Body of pancreas (tissue), 4 donors: Measurements from ENCODE around the gene SLC17A3. TPM values are rescaled to one million over a fixed set of nuclear protein-coding genes. Genes with fewer than 3 reads are reported as not detected.

Experiments used
- ATAC-seq: fragments of 150-250 bp; one replicate; pipeline ENCODE4 v1.9.1; 2016
- DNase-seq, 4 donors: peaks; one replicate each; pipeline ENCODE4 v3.0.0-alpha.2; 2019
- H3K27ac ChIP-seq, 4 donors: fragments of 200-600 bp; sonication (generic); 1 replicate in 3 of 4; 2 replicates in 1 of 4; pipeline versions ENCODE4 v1.5.1 to v1.6.1; 2016 to 2019; ENCODE audit warnings: mild to moderate bottlenecking in 1 of 4, mixed read lengths in 1 of 4, moderate library complexity in 1 of 4
- H3K27me3 ChIP-seq, 2 donors: fragments of 200-600 bp; sonication (generic); one replicate each; pipeline ENCODE4 v1.6.0; 2016; ENCODE audit warnings: mild to moderate bottlenecking in 1 of 2
- H3K36me3 ChIP-seq, 2 donors: fragments of 200-600 bp; sonication (generic); replicated peaks in 1 of 2; 2 replicates each; pipeline ENCODE4 v1.5.1; 2016; ENCODE audit warnings: low read depth in 2 of 2; ENCODE audit not compliant: insufficient read depth in 1 of 2
- H3K4me1 ChIP-seq: fragments of 200-600 bp; sonication (generic); one replicate; pipeline ENCODE4 v1.6.0; 2016
- H3K4me3 ChIP-seq, 2 donors: fragments of 200-600 bp; sonication (generic); 1 replicate in 1 of 2; 2 replicates in 1 of 2; pipeline ENCODE4 v1.5.1; 2016 to 2019
- H3K9me3 ChIP-seq, 3 donors: fragments of 200-600 bp; sonication (generic); 1 replicate in 2 of 3; 2 replicates in 1 of 3; pipeline ENCODE4 v1.5.1; 2016
- POLR2A ChIP-seq, 3 donors: fragments of 450-650 bp; IDR thresholded peaks; one replicate each; pipeline ENCODE4 v1.6.1; 2016; ENCODE audit warnings: antibody characterized with exemption in 3 of 3, mild to moderate bottlenecking in 2 of 3
- WGBS, 2 donors: methylation state at CpG; one replicate each; pipeline ENCODE4 v1.1.5; 2017; 5-methylcytosine and 5-hydroxymethylcytosine counted together
- intact Hi-C: fragments of 100-400 bp; cut with DNase I; formaldehyde crosslinking; loops from one replicate; pipeline ENCODE4 v1.15.1; 2023
- total RNA-seq, 2 donors: library from RNA; depleted of rRNA; stranded (reverse); fragments of >200 nt; gene quantifications; one replicate each; pipeline ENCODE4 v1.1.0, GENCODE V29; 2016
- TF ChIP-seq, protein P1 (sequence below), 7 experiments: fragments of 450-650 bp in 4 of 7; fragments of 200-600 bp in 3 of 7; sonication (generic) in 3 of 7; IDR thresholded peaks; one replicate each; pipeline ENCODE4 v1.5.1; 2016 to 2019; ENCODE audit warnings: antibody characterized with exemption in 7 of 7

The SLC17A3 gene
- total RNA-seq, 2 donors from 2014 or later: not detected

DNA sequence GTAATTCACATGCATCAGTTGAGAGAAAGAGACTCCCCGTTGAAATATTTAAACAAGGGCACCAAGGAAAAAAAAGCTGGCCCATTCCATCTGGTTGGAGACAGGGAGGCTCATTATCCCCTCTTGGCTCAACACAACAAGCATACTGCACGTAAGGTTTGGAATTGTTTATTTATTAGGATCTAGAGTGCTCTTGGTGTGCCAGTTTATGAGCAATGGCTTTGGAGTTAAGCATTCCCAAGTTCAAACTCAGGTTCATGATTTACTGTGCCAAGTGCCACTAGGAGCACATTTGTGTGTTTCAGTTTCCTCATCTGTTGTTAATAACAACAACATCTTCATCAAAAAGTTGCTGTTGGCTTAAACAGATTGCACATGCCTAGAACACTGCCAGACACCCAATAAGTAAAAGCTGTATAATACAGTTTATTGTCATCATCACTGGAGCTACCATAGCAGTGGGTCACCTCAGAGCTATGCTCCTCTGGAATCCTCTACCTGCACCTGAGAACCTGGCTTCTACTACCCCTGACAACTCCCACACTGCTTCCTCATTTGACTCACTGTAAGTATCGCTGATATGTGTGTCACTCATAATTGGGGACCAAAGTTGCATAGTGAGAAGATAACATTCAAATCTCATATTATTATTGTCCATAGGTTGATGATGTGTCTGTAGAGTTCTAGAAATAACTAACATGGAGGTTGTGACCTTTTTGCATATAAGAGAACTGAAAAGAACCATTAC, 5.4 kb downstream of the SLC17A3 start:
- no peak for DNase-seq
- H3K9me3 ChIP-seq: no peaks in the 10 kb centered on the region
- intact Hi-C loops: no loop called here
- H3K4me3 ChIP-seq: no peak overlapping the region
- TF ChIP-seq, protein P1, sequence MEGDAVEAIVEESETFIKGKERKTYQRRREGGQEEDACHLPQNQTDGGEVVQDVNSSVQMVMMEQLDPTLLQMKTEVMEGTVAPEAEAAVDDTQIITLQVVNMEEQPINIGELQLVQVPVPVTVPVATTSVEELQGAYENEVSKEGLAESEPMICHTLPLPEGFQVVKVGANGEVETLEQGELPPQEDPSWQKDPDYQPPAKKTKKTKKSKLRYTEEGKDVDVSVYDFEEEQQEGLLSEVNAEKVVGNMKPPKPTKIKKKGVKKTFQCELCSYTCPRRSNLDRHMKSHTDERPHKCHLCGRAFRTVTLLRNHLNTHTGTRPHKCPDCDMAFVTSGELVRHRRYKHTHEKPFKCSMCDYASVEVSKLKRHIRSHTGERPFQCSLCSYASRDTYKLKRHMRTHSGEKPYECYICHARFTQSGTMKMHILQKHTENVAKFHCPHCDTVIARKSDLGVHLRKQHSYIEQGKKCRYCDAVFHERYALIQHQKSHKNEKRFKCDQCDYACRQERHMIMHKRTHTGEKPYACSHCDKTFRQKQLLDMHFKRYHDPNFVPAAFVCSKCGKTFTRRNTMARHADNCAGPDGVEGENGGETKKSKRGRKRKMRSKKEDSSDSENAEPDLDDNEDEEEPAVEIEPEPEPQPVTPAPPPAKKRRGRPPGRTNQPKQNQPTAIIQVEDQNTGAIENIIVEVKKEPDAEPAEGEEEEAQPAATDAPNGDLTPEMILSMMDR (IDR thresholded peaks at IDR 0.05): no peak
- no peak for TF ChIP-seq POLR2A (IDR thresholded peaks at IDR 0.05)
- ATAC-seq: no peak
- no peak overlapping the region for H3K27ac ChIP-seq
- H3K4me1 ChIP-seq: no peaks in the 10 kb centered on the region
- no peaks in the 10 kb centered on the region for H3K27me3 ChIP-seq
- H3K36me3 ChIP-seq: no peaks in the 10 kb centered on the region
- 75 to 78% methylated on average over 3 of the region's 3 CpGs for WGBS, 2 donors

DNA sequence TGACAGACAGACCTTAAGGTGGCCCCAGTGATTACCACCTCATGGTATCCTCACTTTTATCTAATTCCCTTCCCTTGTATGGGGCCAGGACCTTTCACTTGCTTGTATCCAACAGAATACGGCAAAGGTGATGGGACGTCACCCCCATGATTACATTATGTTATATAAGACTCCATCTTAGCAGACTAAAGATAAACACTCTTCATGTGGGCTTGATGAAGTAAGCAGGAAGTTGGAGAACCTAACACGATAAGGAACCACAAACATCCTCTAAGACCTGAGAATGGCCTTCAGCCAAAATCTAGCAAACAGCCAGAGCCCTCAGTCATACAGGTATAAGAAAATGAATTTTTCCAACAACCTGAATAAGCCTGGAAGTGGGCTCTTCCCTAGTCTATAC, 8.0 kb downstream of the SLC17A3 start:
- Histone ChIP-seq H3K27me3 (no peaks in the 10 kb centered on the region), H3K36me3 (no peaks in the 10 kb centered on the region), H3K9me3 (no peaks in the 10 kb centered on the region), H3K4me3 (no peak overlapping the region), H3K4me1 (no peaks in the 10 kb centered on the region), H3K27ac (no peak overlapping the region)
- intact Hi-C loops: no loop called here
- DNase-seq (no peak), ATAC-seq (no peak)
- TF ChIP-seq POLR2A (IDR thresholded peaks at IDR 0.05): no peak
- TF ChIP-seq, protein P1 (IDR thresholded peaks at IDR 0.05): no peak
- 78 to 93% methylated on average over 3 of the region's 3 CpGs for WGBS, 2 donors

GRCh38 chr6:25863360-25863759, 10.7 kb downstream of the SLC17A3 start:
- TF ChIP-seq, protein P1 (IDR thresholded peaks at IDR 0.05): no peak
- no peak for TF ChIP-seq POLR2A (IDR thresholded peaks at IDR 0.05)
- no peaks in the 10 kb centered on the region for H3K27me3 ChIP-seq
- H3K36me3 ChIP-seq: no peaks in the 10 kb centered on the region
- no peak overlapping the region for H3K27ac ChIP-seq
- no peaks in the 10 kb centered on the region for H3K4me1 ChIP-seq
- DNase-seq: no peak
- no peak overlapping the region for H3K4me3 ChIP-seq
- intact Hi-C loops: no loop called here
- no peaks in the 10 kb centered on the region for H3K9me3 ChIP-seq
- ATAC-seq: no peak
- WGBS, 2 donors: 10 to 11% methylated on average over 2 of the region's 2 CpGs

DNA sequence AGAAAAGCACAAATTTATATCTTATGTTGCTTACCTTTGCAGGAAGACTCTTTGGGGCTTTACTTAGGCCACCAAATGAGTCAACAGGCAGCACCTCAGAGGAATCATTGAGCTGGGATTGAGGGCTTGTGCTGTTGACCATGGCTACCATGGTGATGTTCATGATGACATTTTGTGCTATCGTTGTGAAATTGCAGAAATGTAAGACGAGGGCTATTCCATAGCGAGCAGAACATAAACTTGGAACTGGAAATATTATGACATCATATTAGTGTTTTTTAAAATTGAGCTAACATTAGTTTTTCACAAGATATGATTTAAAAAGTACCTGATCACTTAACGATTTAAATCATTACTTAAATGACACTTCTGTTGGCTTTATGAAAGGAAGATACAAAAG, 11.8 kb downstream of the SLC17A3 start:
- Histone ChIP-seq H3K4me1 (no peaks in the 10 kb centered on the region), H3K4me3 (no peak overlapping the region), H3K36me3 (no peaks in the 10 kb centered on the region), H3K9me3 (no peaks in the 10 kb centered on the region), H3K27me3 (no peaks in the 10 kb centered on the region), H3K27ac (no peak overlapping the region)
- intact Hi-C loops: no loop called here
- WGBS, 2 donors: 77 to 81% methylated on average over 4 of the region's 4 CpGs
- DNase-seq (no peak), ATAC-seq (no peak)
- no peak for TF ChIP-seq POLR2A (IDR thresholded peaks at IDR 0.05)
- TF ChIP-seq, protein P1 (IDR thresholded peaks at IDR 0.05): no peak

GRCh38 chr6:25852756-25853155, 21.3 kb downstream of the SLC17A3 start:
- H3K27ac ChIP-seq: no peak overlapping the region
- no peaks in the 10 kb centered on the region for H3K9me3 ChIP-seq
- no peaks in the 10 kb centered on the region for H3K4me1 ChIP-seq
- H3K36me3 ChIP-seq: no peaks in the 10 kb centered on the region
- no peaks in the 10 kb centered on the region for H3K27me3 ChIP-seq
- TF ChIP-seq, protein P1 (IDR thresholded peaks at IDR 0.05): no peak
- TF ChIP-seq POLR2A (IDR thresholded peaks at IDR 0.05): no peak
- ATAC-seq: no peak
- intact Hi-C loops: no loop called here
- no peak overlapping the region for H3K4me3 ChIP-seq
- DNase-seq: no peak
